B cell (primary cell): Measurements from ENCODE around the gene UBAC2. TPM values are rescaled to one million over a fixed set of nuclear protein-coding genes. Genes with fewer than 3 reads are reported as not detected.

Experiments
- ATAC-seq: fragments of 200-7000 bp; cut with Tn5 transposase; one replicate; pipeline ENCODE4 v1.10.0; 2021; ENCODE audit warnings: low read depth, mild to moderate bottlenecking, moderate number of reproducible peaks, moderate library complexity
- CTCF ChIA-PET: fragments of 350-600 bp; sonication (Branson Sonifier 250); formaldehyde crosslinking; loops from one replicate; lab custom pipeline; 2021; ENCODE audit warnings: antibody characterized with exemption, inconsistent platforms; lab: Charles Lee
- POLR2A ChIA-PET: fragments of 350-600 bp; sonication (Branson Sonifier 250); formaldehyde crosslinking; loops from one replicate; lab custom pipeline; 2021; ENCODE audit warnings: antibody characterized with exemption; lab: Charles Lee
- DNase-seq: peaks from one replicate; pipeline ENCODE4 v3.0.0; 2013
- H2AFZ ChIP-seq: 2 replicates; pipeline ENCODE4 v1.6.1; 2012; ENCODE audit warnings: mild to moderate bottlenecking, low read depth, low read length; ENCODE audit not compliant: insufficient read depth, poor library complexity, severe bottlenecking
- H3K27ac ChIP-seq, 2 donors: 1 replicate in 1 of 2; 2 replicates in 1 of 2; pipeline ENCODE4 v1.5.1; 2012 to 2013; ENCODE audit warnings: low read length in 2 of 2, mild to moderate bottlenecking in 2 of 2, moderate library complexity in 1 of 2
- H3K27me3 ChIP-seq, 4 experiments: fragments of 200-600 bp in 1 of 4; sonication (generic) in 1 of 4; replicated peaks in 1 of 4; 1 replicate in 2 of 4; 2 replicates in 2 of 4; pipeline versions ENCODE4 v1.6.1 to v1.7.0; 2013 to 2016; ENCODE audit warnings: low read length in 3 of 4, mild to moderate bottlenecking in 2 of 4, mixed read lengths in 1 of 4, moderate library complexity in 1 of 4; ENCODE audit not compliant: insufficient read depth in 4 of 4, control insufficient read depth in 3 of 4; ENCODE audit errors: control extremely low read depth in 1 of 4
- H3K36me3 ChIP-seq, 2 experiments: replicated peaks in 1 of 2; 1 replicate in 1 of 2; 2 replicates in 1 of 2; pipeline versions ENCODE4 v1.6.1 to v1.7.1; 2013; ENCODE audit warnings: low read length in 1 of 2; ENCODE audit not compliant: insufficient read depth in 2 of 2, control insufficient read depth in 1 of 2; ENCODE audit errors: control extremely low read depth in 1 of 2, extremely low read depth in 1 of 2
- H3K4me1 ChIP-seq, 2 donors: fragments of 200-600 bp in 1 of 2; sonication (generic) in 1 of 2; 1 replicate in 1 of 2; 2 replicates in 1 of 2; pipeline versions ENCODE4 v1.5.1 to v1.6.1; 2013 to 2017; ENCODE audit warnings: low read length in 2 of 2; ENCODE audit not compliant: control insufficient read depth in 2 of 2, insufficient read depth in 2 of 2
- H3K4me2 ChIP-seq: replicated peaks from 2 replicates; pipeline ENCODE3; 2012; ENCODE audit warnings: mild to moderate bottlenecking, low read depth, low read length; ENCODE audit not compliant: poor library complexity, severe bottlenecking
- H3K4me3 ChIP-seq, 5 experiments: fragments of 200-600 bp in 1 of 5; sonication (generic) in 1 of 5; 1 replicate in 3 of 5; 2 replicates in 2 of 5; pipeline versions ENCODE4 v1.5.1 to v1.7.0; 2011 to 2016; ENCODE audit warnings: low read length in 4 of 5, mild to moderate bottlenecking in 4 of 5, low read depth in 2 of 5, control low read depth in 1 of 5, moderate library complexity in 1 of 5; ENCODE audit not compliant: insufficient read depth in 1 of 5; ENCODE audit errors: control extremely low read depth in 1 of 5, extremely low read depth in 1 of 5
- H3K79me2 ChIP-seq: fragments of 200-600 bp; sonication (generic); one replicate; pipeline ENCODE4 v1.6.0; 2016; ENCODE audit warnings: low read length; ENCODE audit not compliant: control insufficient read depth, insufficient read depth
- H3K9ac ChIP-seq: fragments of 200-600 bp; sonication (generic); 2 replicates; pipeline ENCODE4 v1.6.1; 2017; ENCODE audit warnings: mild to moderate bottlenecking, low read length, moderate library complexity
- H3K9me3 ChIP-seq, 3 donors: one replicate each; pipeline versions ENCODE4 v1.6.1 to v1.7.1; 2013; ENCODE audit warnings: low read length in 2 of 3; ENCODE audit not compliant: control insufficient read depth in 2 of 3, insufficient read depth in 1 of 3; ENCODE audit errors: control extremely low read depth in 1 of 3
- H4K20me1 ChIP-seq: 2 replicates; pipeline ENCODE4 v1.6.0; 2012; ENCODE audit warnings: mild to moderate bottlenecking, low read length; ENCODE audit not compliant: insufficient read depth, control insufficient read depth, poor library complexity, severe bottlenecking
- H3K27ac Mint-ChIP-seq: one replicate; pipeline ENCODE4 v1.8.0; 2021; ENCODE audit warnings: mixed read lengths
- H3K27me3 Mint-ChIP-seq: one replicate; pipeline ENCODE4 v1.8.0; 2021; ENCODE audit warnings: mixed read lengths
- H3K4me1 Mint-ChIP-seq: one replicate; pipeline ENCODE4 v1.8.0; 2021; ENCODE audit warnings: mixed read lengths
- H3K4me3 Mint-ChIP-seq: one replicate; pipeline ENCODE4 v1.8.0; 2021; ENCODE audit warnings: mixed read lengths
- H3K9me3 Mint-ChIP-seq: one replicate; pipeline ENCODE4 v1.8.0; 2022; ENCODE audit warnings: mixed read lengths; ENCODE audit not compliant: insufficient read depth
- EZH2 ChIP-seq: IDR thresholded peaks from 2 replicates; pipeline ENCODE4 v1.6.1; 2012; ENCODE audit warnings: borderline replicate concordance, low read depth, mild to moderate bottlenecking, moderate library complexity, low read length; ENCODE audit not compliant: insufficient read depth, poor library complexity, severe bottlenecking
- WGBS: methylation state at CpG from one replicate; pipeline ENCODE4 v1.1.5; 2013; ENCODE audit warnings: missing lambda C conversion rate; ENCODE audit not compliant: insufficient coverage; 5-methylcytosine and 5-hydroxymethylcytosine counted together
- intact Hi-C: fragments of 100-400 bp; cut with micrococcal nuclease; formaldehyde crosslinking; loops from one replicate; pipeline ENCODE4 v1.10.0; 2022
- polyA plus RNA-seq: library from polyadenylated mRNA; depleted of rRNA; stranded (reverse); fragments of >200 nt; gene quantifications from 2 replicates; pipeline ENCODE4 v1.2.3, GENCODE V29; 2012
- total RNA-seq, 2 donors: library from RNA; stranded (reverse); fragments of 120-200 nt in 1 of 2; gene quantifications; 1 replicate in 1 of 2; 2 replicates in 1 of 2; pipeline versions ENCODE4 v1.2.3 to v1.2.4, GENCODE V29; 2013 to 2022
- TF ChIP-seq, protein P1 (sequence below): fragments of 200-600 bp; IDR thresholded peaks from one replicate; pipeline ENCODE4 v1.8.0; 2022; ENCODE audit warnings: antibody characterized with exemption, mild to moderate bottlenecking

Gene UBAC2
- total and polyA plus RNA-seq, 2 donors (not counting 1 experiment from before 2014, with no cell fraction given), result 56.3 to 60.8 TPM

DNA sequence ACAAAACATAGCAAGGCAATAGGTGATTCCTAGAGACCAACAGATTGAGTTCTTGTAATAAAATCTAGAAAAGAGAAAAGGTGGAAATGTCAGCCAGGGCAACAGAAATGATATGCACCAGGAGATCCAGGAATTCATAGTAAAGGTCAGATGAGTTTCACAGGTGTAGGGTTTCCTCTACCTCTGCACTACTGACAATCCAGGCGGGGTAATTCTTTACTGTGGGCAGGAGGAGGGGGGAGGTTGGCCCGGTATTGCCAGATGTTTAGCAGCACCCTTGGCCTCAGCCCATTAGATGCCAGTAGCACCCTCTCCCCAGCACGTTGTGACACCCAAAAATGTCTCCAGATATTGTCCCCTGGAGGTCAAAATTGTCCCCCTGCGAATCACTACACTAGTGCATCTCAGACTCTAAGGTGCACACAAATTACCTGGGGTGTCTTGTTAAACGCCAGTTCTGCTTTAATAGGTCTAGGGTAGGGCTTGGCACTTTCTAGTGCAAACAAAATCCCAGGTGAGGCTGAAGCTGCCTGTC lies 3.5 kb upstream of the UBAC2 start:
- Histone ChIP-seq H2AFZ (no peak overlapping the region), H3K4me2 (no peak overlapping the region), H3K79me2 (peaks cover 20% of the 10 kb centered on the region), H3K9ac (no peak overlapping the region), H3K4me1 (peaks cover 11 to 16% of the 10 kb centered on the region in 2 donors), H3K27me3 (no peaks in the 10 kb centered on the region), H3K36me3 (no peaks in the 10 kb centered on the region), H3K4me3 (no peak overlapping the region), H3K9me3 (no peaks in the 10 kb centered on the region), H4K20me1 (no peaks in the 10 kb centered on the region), H3K27ac (no peak overlapping the region)
- H3K9me3 Mint-ChIP-seq, result no peaks in the 10 kb centered on the region
- peaks cover 26% of the 10 kb centered on the region for H3K4me1 Mint-ChIP-seq
- intact Hi-C loops, result loop anchor here (2.0 kb wide), 1 partner anchor 20 kb away; no protein-coding TSS in a partner anchor
- TF ChIP-seq, protein P1, sequence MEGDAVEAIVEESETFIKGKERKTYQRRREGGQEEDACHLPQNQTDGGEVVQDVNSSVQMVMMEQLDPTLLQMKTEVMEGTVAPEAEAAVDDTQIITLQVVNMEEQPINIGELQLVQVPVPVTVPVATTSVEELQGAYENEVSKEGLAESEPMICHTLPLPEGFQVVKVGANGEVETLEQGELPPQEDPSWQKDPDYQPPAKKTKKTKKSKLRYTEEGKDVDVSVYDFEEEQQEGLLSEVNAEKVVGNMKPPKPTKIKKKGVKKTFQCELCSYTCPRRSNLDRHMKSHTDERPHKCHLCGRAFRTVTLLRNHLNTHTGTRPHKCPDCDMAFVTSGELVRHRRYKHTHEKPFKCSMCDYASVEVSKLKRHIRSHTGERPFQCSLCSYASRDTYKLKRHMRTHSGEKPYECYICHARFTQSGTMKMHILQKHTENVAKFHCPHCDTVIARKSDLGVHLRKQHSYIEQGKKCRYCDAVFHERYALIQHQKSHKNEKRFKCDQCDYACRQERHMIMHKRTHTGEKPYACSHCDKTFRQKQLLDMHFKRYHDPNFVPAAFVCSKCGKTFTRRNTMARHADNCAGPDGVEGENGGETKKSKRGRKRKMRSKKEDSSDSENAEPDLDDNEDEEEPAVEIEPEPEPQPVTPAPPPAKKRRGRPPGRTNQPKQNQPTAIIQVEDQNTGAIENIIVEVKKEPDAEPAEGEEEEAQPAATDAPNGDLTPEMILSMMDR, result no peak
- no peak for TF ChIP-seq EZH2
- H3K27me3 Mint-ChIP-seq, result no peaks in the 10 kb centered on the region
- DNase-seq (no peak), ATAC-seq (no peak)
- POLR2A ChIA-PET, result interaction anchor here (0.6 to 1.5 kb wide), 3 partner anchors 18 to 67 kb away, joined by 3 to 11 read pairs (median 5); no protein-coding TSS in a partner anchor
- H3K4me3 Mint-ChIP-seq, result no peak overlapping the region
- 89% methylated on average over 1 of the region's 5 CpGs for WGBS
- CTCF ChIA-PET, result interaction anchor here (0.8 to 13.6 kb wide), 11 partner anchors 11 to 239 kb away, joined by 3 to 349 read pairs (median 4); partner anchors contain the start of gene GPR18
- no peak overlapping the region for H3K27ac Mint-ChIP-seq
